Activated naive CD8-positive, alpha-beta T cell (primary cell): ENCODE results near the gene SURF2.
"Not testable (repeated sequence)": the region's sequence is repeated elsewhere in the genome, so short reads cannot be mapped to it uniquely, and the experiment has no call there.

Experiments used
- H3K27ac Mint-ChIP-seq: one replicate; pipeline ENCODE4 v1.8.0; 2021; ENCODE audit warnings: mixed read lengths
- H3K27me3 Mint-ChIP-seq: one replicate; pipeline ENCODE4 v1.8.0; 2021; ENCODE audit warnings: mixed read lengths
- H3K36me3 Mint-ChIP-seq: one replicate; pipeline ENCODE4 v1.8.0; 2021; ENCODE audit warnings: mixed read lengths
- H3K4me1 Mint-ChIP-seq: one replicate; pipeline ENCODE4 v1.8.0; 2021; ENCODE audit warnings: low read depth, mixed read lengths
- H3K4me3 Mint-ChIP-seq: one replicate; pipeline ENCODE4 v1.8.0; 2021; ENCODE audit warnings: mild to moderate bottlenecking, mixed read lengths
- H3K9me3 Mint-ChIP-seq: one replicate; pipeline ENCODE4 v1.8.0; 2021; ENCODE audit warnings: low read depth, mixed read lengths

The SURF2 gene

GRCh38 chr9:133389025-133389557, 32.7 kb downstream of the SURF2 start:
- Mint-ChIP-seq H3K4me3 (no peak overlapping the region), H3K27ac (no peak overlapping the region), H3K4me1 (no peaks in the 10 kb centered on the region), H3K9me3 (no peaks in the 10 kb centered on the region), H3K27me3 (peaks cover 3% of the 10 kb centered on the region), H3K36me3 (no peaks in the 10 kb centered on the region)

DNA sequence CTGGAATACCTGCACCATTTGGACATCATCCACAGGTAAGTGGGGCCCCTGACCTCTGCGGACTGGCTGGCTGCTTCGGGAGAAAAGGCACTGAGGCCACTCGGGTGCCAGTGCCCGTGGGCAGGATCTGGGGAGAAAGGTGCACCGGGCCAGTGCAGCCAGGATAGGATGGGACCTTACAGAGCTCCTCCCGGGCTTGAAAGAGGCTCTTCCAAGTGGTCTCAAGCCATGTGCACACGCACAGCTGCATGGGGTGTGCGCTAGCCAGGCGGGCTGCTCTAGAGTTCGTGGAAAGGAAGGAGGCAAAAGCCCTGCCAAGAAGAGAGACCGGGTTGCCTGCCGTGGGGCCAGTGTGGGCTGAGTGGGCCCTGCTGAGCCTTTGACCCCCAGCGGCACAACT, 33.2 kb downstream of the SURF2 start:
- H3K27ac Mint-ChIP-seq = no peak overlapping the region
- H3K4me3 Mint-ChIP-seq = no peak overlapping the region
- peaks cover 3% of the 10 kb centered on the region for H3K27me3 Mint-ChIP-seq

GRCh38 chr9:133390713-133391112, 34.4 kb downstream of the SURF2 start:
- H3K4me3 Mint-ChIP-seq = no peak overlapping the region
- no peaks in the 10 kb centered on the region for H3K36me3 Mint-ChIP-seq
- H3K9me3 Mint-ChIP-seq = no peaks in the 10 kb centered on the region
- H3K27me3 Mint-ChIP-seq = peaks cover 3% of the 10 kb centered on the region
- H3K27ac Mint-ChIP-seq = no peak overlapping the region
- H3K4me1 Mint-ChIP-seq = no peaks in the 10 kb centered on the region

More for the DNA sequence above, 33.2 kb downstream of the SURF2 start:
- no peaks in the 10 kb centered on the region for H3K4me1 Mint-ChIP-seq
- H3K36me3 Mint-ChIP-seq = no peaks in the 10 kb centered on the region
- H3K9me3 Mint-ChIP-seq = no peaks in the 10 kb centered on the region

DNA sequence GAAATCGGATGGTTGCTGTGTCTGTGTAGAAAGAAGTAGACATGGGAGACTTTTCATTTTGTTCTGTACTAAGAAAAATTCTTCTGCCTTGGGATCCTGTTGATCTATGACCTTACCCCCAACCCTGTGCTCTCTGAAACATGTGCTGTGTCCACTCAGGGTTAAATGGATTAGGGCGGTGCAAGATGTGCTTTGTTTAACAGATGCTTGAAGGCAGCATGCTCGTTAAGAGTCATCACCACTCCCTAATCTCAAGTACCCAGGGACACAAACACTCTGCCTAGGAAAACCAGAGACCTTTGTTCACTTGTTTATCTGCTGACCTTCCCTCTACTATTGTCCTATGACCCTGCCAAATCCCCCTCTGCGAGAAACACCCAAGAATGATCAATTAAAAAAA, 35.1 kb downstream of the SURF2 start:
- not testable (repeated sequence) for H3K4me1 Mint-ChIP-seq, H3K27ac Mint-ChIP-seq, H3K9me3 Mint-ChIP-seq, H3K4me3 Mint-ChIP-seq, H3K36me3 Mint-ChIP-seq, H3K27me3 Mint-ChIP-seq

DNA sequence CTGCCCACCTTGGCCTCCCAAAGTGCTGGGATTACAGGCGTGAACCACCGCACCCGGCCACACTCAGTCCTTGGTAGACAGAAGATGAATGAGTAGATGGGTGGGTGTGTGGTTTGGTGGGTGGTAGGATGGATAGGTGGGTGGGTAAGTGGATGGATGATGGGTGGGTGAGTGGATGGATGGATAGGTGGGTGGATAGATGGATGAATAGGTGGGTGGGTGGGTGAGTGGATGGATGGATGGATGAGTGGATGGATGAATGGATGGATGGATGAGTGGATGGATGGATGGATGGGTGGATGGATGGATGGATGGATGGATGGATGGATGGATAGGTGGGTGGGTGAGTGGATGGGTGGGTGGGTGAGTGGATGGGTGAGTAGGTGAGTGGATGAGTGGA, 36.0 kb downstream of the SURF2 start:
- not testable (repeated sequence) for H3K36me3 Mint-ChIP-seq, H3K27ac Mint-ChIP-seq, H3K27me3 Mint-ChIP-seq, H3K9me3 Mint-ChIP-seq, H3K4me1 Mint-ChIP-seq, H3K4me3 Mint-ChIP-seq

DNA sequence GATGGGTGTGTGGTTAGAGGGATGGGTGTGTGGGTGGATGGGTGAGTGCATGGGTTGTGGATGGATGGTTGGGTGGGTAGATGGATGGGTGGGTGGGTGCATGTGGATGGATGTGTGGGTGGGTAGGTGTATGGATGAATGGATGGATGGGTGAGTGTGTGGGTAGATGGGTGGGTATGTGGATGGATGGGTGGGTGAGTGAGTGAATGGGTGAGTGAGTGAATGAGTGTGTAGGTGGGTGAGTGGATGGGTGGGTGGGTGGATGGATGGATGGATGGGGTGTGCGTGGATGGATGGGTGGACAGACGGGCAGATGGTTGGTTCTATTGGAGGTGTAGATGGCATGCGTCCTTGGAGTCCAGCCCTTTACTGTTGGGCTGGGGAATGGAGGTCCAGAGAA, 37.0 kb downstream of the SURF2 start:
- Mint-ChIP-seq H3K27me3 (peaks cover 3% of the 10 kb centered on the region), H3K4me3 (no peak overlapping the region), H3K9me3 (no peaks in the 10 kb centered on the region), H3K4me1 (peaks cover 2% of the 10 kb centered on the region), H3K27ac (no peak overlapping the region), H3K36me3 (no peaks in the 10 kb centered on the region)

DNA sequence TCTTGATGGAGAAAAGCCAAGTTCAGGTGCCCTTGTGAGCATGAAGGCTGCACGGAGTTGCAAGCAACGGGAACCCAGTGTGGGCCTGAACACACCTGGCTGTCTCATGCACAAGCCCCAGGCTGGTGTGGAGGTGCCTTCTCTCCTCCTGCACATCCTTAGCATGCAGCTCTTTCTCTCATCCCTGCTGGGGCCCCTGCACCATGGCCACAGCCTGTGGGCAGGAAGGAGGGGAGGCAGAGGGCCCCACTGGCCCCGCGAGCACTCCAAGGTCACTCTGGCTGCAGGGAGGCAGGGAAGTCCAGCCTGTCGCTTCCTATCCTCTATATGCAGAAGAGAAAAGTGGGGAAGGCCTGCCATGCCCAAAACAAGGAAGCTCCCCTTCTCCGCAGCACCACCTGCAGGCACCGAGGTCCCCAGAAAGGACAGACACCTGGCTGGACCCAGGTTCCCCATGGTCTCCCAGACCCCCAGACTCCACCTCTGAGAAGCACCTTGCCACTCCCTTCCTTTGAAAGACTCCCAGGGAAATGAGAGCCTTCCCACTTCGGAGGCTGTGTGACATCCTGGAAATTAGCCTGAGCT, 38.4 kb downstream of the SURF2 start:
- no peak overlapping the region for H3K4me3 Mint-ChIP-seq
- peaks cover 2% of the 10 kb centered on the region for H3K4me1 Mint-ChIP-seq
- no peaks in the 10 kb centered on the region for H3K9me3 Mint-ChIP-seq
- H3K27ac Mint-ChIP-seq = no peak overlapping the region
- H3K27me3 Mint-ChIP-seq = peaks cover 3% of the 10 kb centered on the region
- H3K36me3 Mint-ChIP-seq = no peaks in the 10 kb centered on the region

GRCh38 chr9:133396952-133397351, 40.6 kb downstream of the SURF2 start:
- Mint-ChIP-seq H3K9me3 (no peaks in the 10 kb centered on the region), H3K27ac (no peak overlapping the region), H3K4me3 (no peak overlapping the region), H3K36me3 (no peaks in the 10 kb centered on the region), H3K27me3 (no peaks in the 10 kb centered on the region), H3K4me1 (peaks cover 2% of the 10 kb centered on the region)

DNA sequence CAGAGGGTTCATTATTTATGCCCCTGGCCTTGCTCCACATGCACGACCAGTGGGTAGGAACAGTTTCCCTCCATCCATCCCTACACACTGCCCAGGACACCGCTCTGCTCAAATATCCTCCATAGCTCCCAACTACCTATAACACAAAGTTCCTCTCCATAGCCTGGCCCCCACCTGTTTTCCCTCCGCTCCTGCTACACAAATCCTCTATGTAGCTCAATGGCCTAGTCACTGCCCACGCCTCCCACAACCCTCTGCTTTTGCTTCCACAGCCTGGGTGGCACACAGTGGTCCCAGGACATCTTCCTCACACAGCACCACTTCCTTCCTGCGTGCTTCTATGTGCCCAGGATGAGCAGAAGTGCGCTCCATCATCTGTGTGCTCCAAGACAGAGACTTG, 41.0 kb downstream of the SURF2 start:
- peaks cover 2% of the 10 kb centered on the region for H3K4me1 Mint-ChIP-seq
- H3K9me3 Mint-ChIP-seq = no peaks in the 10 kb centered on the region
- H3K36me3 Mint-ChIP-seq = no peaks in the 10 kb centered on the region
- H3K27ac Mint-ChIP-seq = no peak overlapping the region
- H3K4me3 Mint-ChIP-seq = no peak overlapping the region
- no peaks in the 10 kb centered on the region for H3K27me3 Mint-ChIP-seq

- no peaks in the 10 kb centered on the region for H3K9me3 Mint-ChIP-seq
- peaks cover 2% of the 10 kb centered on the region for H3K4me1 Mint-ChIP-seq
- H3K4me3 Mint-ChIP-seq = no peak overlapping the region
- H3K27me3 Mint-ChIP-seq = no peaks in the 10 kb centered on the region
- no peak overlapping the region for H3K27ac Mint-ChIP-seq
- no peaks in the 10 kb centered on the region for H3K36me3 Mint-ChIP-seq
These were observed 41.5 kb downstream of the SURF2 start for GRCh38 chr9:133397895-133398294.

DNA sequence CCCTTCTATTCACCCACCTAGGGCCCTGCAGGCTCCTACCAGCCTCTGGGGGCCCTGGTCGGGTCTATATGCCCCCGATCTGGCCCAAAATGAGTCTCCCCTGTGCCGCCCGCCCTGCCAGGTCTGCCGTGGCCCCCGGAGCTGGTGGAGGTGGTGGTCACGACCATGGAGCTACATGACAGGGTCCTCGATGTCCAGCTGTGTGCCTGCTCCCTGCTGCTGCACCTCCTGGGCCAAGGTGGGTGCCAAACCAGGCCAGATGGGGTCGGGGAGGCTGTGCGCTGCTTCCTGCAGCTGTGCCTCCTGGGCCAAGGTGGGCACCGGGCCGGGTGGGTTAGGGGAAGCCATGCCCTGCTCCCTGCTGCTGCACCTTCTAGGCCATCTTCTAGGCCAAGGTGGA, 43.9 kb downstream of the SURF2 start:
- Mint-ChIP-seq H3K4me1 (peaks cover 6% of the 10 kb centered on the region), H3K27me3 (no peaks in the 10 kb centered on the region), H3K27ac (no peak overlapping the region), H3K4me3 (no peak overlapping the region), H3K36me3 (no peaks in the 10 kb centered on the region), H3K9me3 (no peaks in the 10 kb centered on the region)

DNA sequence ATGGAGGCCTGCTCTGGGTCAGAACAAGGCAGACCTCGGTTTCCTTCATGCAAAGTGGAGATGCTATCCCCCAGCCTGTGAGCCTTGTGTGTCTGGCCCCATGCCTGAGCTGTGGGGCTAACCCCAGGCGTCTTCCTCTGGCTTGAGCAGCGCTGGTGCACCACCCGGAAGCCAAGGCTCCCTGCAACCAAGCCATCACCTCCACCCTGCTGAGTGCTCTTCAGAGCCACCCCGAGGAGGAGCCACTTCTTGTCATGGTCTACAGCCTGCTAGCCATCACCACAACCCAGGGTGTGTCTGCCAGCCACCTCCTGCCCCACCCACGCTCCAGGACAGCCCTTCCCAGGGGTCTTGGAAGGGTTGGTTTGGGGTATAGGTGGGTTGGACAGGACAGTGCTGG, 45.2 kb downstream of the SURF2 start:
- H3K9me3 Mint-ChIP-seq = no peaks in the 10 kb centered on the region
- no peaks in the 10 kb centered on the region for H3K36me3 Mint-ChIP-seq
- H3K27ac Mint-ChIP-seq = no peak overlapping the region
- no peaks in the 10 kb centered on the region for H3K27me3 Mint-ChIP-seq
- H3K4me3 Mint-ChIP-seq = no peak overlapping the region
- peaks cover 6% of the 10 kb centered on the region for H3K4me1 Mint-ChIP-seq

DNA sequence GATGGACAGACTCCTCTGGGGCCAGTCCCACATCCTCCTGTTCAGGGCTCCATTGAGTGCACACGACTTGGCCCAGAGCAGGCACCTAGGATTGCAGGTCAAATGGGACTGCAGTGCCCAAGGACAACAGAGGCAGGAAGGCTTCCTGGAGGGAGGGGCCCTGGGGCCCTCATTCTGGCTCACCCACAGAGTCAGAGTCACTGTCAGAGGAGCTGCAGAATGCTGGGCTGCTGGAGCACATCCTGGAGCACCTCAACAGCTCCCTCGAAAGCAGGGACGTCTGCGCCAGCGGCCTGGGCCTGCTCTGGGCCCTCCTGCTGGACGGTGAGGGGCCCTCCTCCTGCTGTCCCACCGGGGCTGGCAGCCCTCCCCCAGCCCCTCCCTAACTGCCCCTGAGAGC, 46.3 kb downstream of the SURF2 start:
- peaks cover 10% of the 10 kb centered on the region for H3K4me1 Mint-ChIP-seq
- H3K27me3 Mint-ChIP-seq = no peaks in the 10 kb centered on the region
- no peaks in the 10 kb centered on the region for H3K9me3 Mint-ChIP-seq
- H3K4me3 Mint-ChIP-seq = no peak overlapping the region
- H3K27ac Mint-ChIP-seq = no peak overlapping the region
- H3K36me3 Mint-ChIP-seq = peaks cover 6% of the 10 kb centered on the region

DNA sequence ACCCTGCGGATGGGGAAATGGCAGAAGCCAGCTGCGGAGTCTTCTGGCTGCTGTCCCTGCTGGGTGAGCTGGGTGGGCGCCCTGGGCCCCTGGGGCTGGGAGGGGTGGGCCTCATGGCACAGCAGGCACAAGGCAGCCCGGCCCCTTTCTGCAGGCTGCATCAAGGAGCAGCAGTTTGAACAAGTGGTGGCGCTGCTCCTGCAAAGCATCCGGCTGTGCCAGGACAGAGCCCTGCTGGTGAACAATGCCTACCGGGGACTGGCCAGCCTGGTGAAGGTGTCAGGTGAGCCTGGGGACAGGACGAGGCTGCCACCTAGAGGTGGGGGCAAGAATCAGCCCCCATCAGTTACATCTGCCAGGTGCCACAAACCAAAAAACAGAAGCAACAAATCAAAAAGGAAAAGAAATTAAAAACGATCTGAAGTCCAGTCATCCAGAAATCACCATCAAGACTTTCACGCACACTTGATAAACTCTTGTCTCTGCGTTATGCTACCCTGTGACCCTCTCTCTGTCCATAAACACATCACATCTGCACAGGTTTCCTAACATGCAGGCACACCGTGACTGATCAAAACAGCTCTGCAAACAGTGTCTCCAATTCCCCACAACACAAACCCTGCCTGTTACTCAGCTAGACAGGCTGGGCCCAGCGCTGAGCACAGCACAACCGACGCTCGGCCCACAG, 47.6 kb downstream of the SURF2 start:
- Mint-ChIP-seq H3K27ac (no peak overlapping the region), H3K36me3 (peaks cover 6% of the 10 kb centered on the region), H3K9me3 (no peaks in the 10 kb centered on the region)

GRCh38 chr9:133404454-133405002, 48.2 kb downstream of the SURF2 start:
- Mint-ChIP-seq H3K27ac (no peak overlapping the region), H3K27me3 (no peaks in the 10 kb centered on the region), H3K9me3 (no peaks in the 10 kb centered on the region), H3K36me3 (peaks cover 6% of the 10 kb centered on the region), H3K4me1 (peaks cover 10% of the 10 kb centered on the region), H3K4me3 (no peak overlapping the region)

More for the DNA sequence above, 47.6 kb downstream of the SURF2 start:
- Mint-ChIP-seq H3K27me3 (no peaks in the 10 kb centered on the region), H3K4me1 (peaks cover 10% of the 10 kb centered on the region), H3K4me3 (no peak overlapping the region)
